EL (cell line): ENCODE results near the gene OSBPL10.

ENCODE experiments used
- DNase-seq: peaks from one replicate; pipeline ENCODE4 v3.0.0-alpha.2; 2016

OSBPL10 gene

GRCh38 chr3:31648286-31648968 is 332.6 kb downstream of the OSBPL10 start:
- no peak for DNase-seq

GRCh38 chr3:31645256-31645655 is 335.8 kb downstream of the OSBPL10 start:
- no peak for DNase-seq

GRCh38 chr3:31639828-31640227 is 341.2 kb downstream of the OSBPL10 start:
- DNase-seq = no peak

GRCh38 chr3:31636694-31637442 is 344.2 kb downstream of the OSBPL10 start:
- DNase-seq = no peak

- DNase-seq = no peak
These were observed 345.0 kb downstream of the OSBPL10 start for GRCh38 chr3:31636049-31636448.

GRCh38 chr3:31635545-31635944 is 345.5 kb downstream of the OSBPL10 start:
- DNase-seq = peak; percentile 3

GRCh38 chr3:31634476-31634875 is 346.6 kb downstream of the OSBPL10 start:
- DNase-seq = peak; percentile 94

GRCh38 chr3:31629054-31629453 is 352.0 kb downstream of the OSBPL10 start:
- DNase-seq = no peak

GRCh38 chr3:31625358-31625757 is 355.7 kb downstream of the OSBPL10 start:
- DNase-seq = no peak

- DNase-seq = no peak
These were observed 356.9 kb downstream of the OSBPL10 start for GRCh38 chr3:31624083-31624709.

- no peak for DNase-seq
These were observed 358.3 kb downstream of the OSBPL10 start for GRCh38 chr3:31622636-31623288.

- peak; percentile 21 for DNase-seq
These were observed 359.7 kb downstream of the OSBPL10 start for GRCh38 chr3:31621314-31621713.

- no peak for DNase-seq
These were observed 360.4 kb downstream of the OSBPL10 start for GRCh38 chr3:31620656-31621055.

GRCh38 chr3:31616711-31617110 is 364.4 kb downstream of the OSBPL10 start:
- DNase-seq = no peak

GRCh38 chr3:31615071-31615875 is 365.8 kb downstream of the OSBPL10 start:
- no peak for DNase-seq

GRCh38 chr3:31614162-31614921 is 366.7 kb downstream of the OSBPL10 start:
- no peak for DNase-seq

GRCh38 chr3:31613654-31614053 is 367.4 kb downstream of the OSBPL10 start:
- no peak for DNase-seq

- no peak for DNase-seq
These were observed 367.9 kb downstream of the OSBPL10 start for GRCh38 chr3:31613177-31613576.
